Body of pancreas (tissue), 4 donors: Measurements from ENCODE around the gene EXD2.

Experiments
- CTCF ChIP-seq, 7 experiments: fragments of 450-650 bp in 4 of 7; fragments of 200-600 bp in 3 of 7; sonication (generic) in 3 of 7; IDR thresholded peaks; one replicate each; pipeline ENCODE4 v1.5.1; 2016 to 2019; ENCODE audit warnings: antibody characterized with exemption in 7 of 7
- POLR2A ChIP-seq, 3 donors: fragments of 450-650 bp; IDR thresholded peaks; one replicate each; pipeline ENCODE4 v1.6.1; 2016; ENCODE audit warnings: antibody characterized with exemption in 3 of 3, mild to moderate bottlenecking in 2 of 3

- TF ChIP-seq POLR2A (IDR thresholded peaks at IDR 0.05), result no peak
- no peak for TF ChIP-seq CTCF (IDR thresholded peaks at IDR 0.05)
Measured at GRCh38 chr14:69199786-69200185, 8.5 kb downstream of the EXD2 start.
